Bronchial epithelial cell (primary cell): ENCODE results near the gene C12orf75. TPM values are rescaled to one million over a fixed set of nuclear protein-coding genes. Genes with fewer than 3 reads are reported as not detected.

Experiments used
- DNase-seq: peaks from one replicate; pipeline ENCODE4 v3.0.0-alpha.2; 2010; ENCODE audit warnings: low read depth
- FAIRE-seq: peaks from 2 replicates; lab custom pipeline; 2011; peaks lifted over from hg19 to GRCh38; lab: Jason Lieb, UNC
- H3K27me3 ChIP-seq: 2 replicates; pipeline ENCODE4 v1.5.1; 2011; ENCODE audit warnings: low read length; ENCODE audit not compliant: control insufficient read depth, insufficient read depth
- H3K36me3 ChIP-seq: 2 replicates; pipeline ENCODE4 v1.5.1; 2011; ENCODE audit warnings: low read length; ENCODE audit not compliant: control insufficient read depth, insufficient read depth
- H3K4me3 ChIP-seq: 2 replicates; pipeline ENCODE4 v1.5.1; 2011; ENCODE audit warnings: mild to moderate bottlenecking, low read depth, low read length, control low read depth
- CTCF ChIP-seq: IDR thresholded peaks from 2 replicates; pipeline ENCODE4 v1.5.1; 2011; ENCODE audit warnings: mild to moderate bottlenecking, moderate library complexity, low read length, control low read depth, inconsistent platforms; ENCODE audit not compliant: insufficient read depth, severe bottlenecking
- total RNA-seq: library from RNA; depleted of rRNA; stranded (reverse); fragments of >200 nt; gene quantifications from 2 replicates; pipeline ENCODE4 v1.2.1, GENCODE V29; 2014

Gene C12orf75
- total RNA-seq, 1 donor from 2014 or later = 11.8 TPM

DNA sequence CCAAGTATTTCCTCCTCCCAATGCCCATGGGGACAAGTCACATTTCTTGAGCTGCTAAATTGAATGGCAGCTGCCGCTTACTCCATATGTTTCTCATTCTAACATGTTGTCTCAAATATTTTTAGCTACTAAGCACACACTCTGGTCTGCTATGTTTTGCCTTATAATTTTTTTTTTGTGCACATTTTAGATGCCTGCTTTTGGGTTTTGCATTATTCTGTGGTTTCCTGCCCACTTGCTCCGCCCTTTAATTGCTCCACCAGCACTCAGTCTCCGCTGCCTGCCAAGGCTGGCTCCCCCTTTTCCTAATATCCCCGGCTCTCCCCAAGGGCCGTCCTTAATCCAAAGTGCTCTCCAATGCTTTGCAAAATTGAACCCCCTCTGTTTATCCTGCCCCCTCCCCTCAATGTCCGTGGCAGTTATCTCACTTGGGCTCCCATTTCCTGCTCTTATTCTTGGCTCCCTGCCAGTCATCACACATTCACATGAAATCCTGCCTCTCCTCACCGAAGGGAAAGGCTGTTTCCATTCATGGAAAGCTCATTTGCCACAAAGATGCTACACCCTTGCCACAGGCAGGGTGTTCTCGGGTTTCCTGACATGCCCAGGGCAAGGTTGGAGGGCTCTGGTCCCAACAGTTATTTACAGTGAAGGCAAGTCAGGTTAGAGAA is 79.4 kb downstream of the C12orf75 start:
- Histone ChIP-seq H3K4me3 (no peak overlapping the region), H3K36me3 (no peaks in the 10 kb centered on the region), H3K27me3 (no peaks in the 10 kb centered on the region)
- TF ChIP-seq CTCF = no peak
- no peak for FAIRE-seq
- no peak for DNase-seq

DNA sequence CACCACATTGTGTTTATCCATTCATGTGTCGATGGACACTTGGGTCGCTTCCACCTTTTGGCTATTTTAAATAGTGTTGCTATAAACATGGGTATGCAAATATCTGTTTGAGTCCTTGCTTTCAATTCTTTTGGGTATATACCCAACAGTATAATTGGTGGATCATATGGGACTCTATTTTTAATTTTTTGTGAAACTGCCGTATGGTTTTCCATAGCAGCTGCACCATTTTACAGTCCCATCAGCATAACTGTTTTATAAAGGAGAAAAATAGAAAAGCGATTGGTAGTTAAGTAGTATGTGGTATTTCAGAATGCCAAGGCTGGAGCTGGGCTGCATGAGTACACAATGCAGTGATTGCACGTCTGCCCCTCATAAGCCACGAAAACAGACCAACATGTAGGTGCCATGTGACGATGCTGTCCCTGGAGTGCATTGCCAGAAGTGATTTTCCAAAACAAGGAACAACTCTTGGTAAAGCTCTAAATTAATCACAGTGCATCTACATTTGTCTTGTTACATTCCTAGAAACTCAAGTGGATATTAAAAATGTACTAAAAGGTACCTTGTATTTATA is 83.5 kb downstream of the C12orf75 start:
- Histone ChIP-seq H3K27me3 (no peaks in the 10 kb centered on the region), H3K36me3 (no peaks in the 10 kb centered on the region), H3K4me3 (no peak overlapping the region)
- no peak for DNase-seq
- FAIRE-seq = no peak
- no peak for TF ChIP-seq CTCF

DNA sequence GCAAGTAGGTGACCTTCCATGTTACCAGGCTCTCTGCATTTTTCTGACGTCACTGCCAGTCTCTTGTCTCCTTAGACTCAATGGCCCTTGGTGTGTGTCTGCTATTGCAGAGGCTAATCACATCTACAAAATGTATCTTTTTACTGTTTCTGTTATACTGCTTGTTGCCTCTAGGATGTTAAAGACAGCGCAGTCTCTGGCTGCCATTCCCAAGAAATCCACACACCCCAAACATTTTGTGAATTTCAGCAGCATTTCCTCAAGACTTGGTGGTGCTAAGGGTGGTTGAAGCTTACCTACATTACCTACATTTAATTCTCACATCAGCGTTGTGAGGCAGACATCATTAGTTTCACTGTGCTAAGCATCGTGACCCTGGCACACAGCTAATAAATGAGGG is 87.2 kb downstream of the C12orf75 start:
- no peak for TF ChIP-seq CTCF
- FAIRE-seq (no peak), DNase-seq (no peak)
- Histone ChIP-seq H3K27me3 (no peaks in the 10 kb centered on the region), H3K4me3 (no peak overlapping the region), H3K36me3 (no peaks in the 10 kb centered on the region)

GRCh38 chr12:105418229-105418628 is 87.7 kb downstream of the C12orf75 start:
- DNase-seq (peak; percentile 92), FAIRE-seq (no peak)
- Histone ChIP-seq H3K36me3 (no peaks in the 10 kb centered on the region), H3K27me3 (no peaks in the 10 kb centered on the region), H3K4me3 (no peak overlapping the region)
- TF ChIP-seq CTCF = no peak

- no peaks in the 10 kb centered on the region for H3K36me3 ChIP-seq
- DNase-seq = no peak
- no peak overlapping the region for H3K4me3 ChIP-seq
- FAIRE-seq = no peak
- no peak for TF ChIP-seq CTCF
- H3K27me3 ChIP-seq = no peaks in the 10 kb centered on the region
Measured at GRCh38 chr12:105418821-105419291, 88.4 kb downstream of the C12orf75 start.

GRCh38 chr12:105419606-105420005 is 89.1 kb downstream of the C12orf75 start:
- H3K27me3 ChIP-seq = no peaks in the 10 kb centered on the region
- no peak for TF ChIP-seq CTCF
- FAIRE-seq = no peak
- no peaks in the 10 kb centered on the region for H3K36me3 ChIP-seq
- no peak overlapping the region for H3K4me3 ChIP-seq
- DNase-seq = no peak
